Measurements from ENCODE around the gene MAD1L1. TPM values are rescaled to one million over a fixed set of nuclear protein-coding genes. Genes with fewer than 3 reads are reported as not detected.

The MAD1L1 gene
- total RNA-seq, 3 donors from 2014 or later = 25.3 to 31.2 (median 26.2) TPM

- ATAC-seq (no peak), DNase-seq (peak in 1 of 3 donors; percentile 30)
- Histone ChIP-seq H3K4me1 (ENCODE audit: low read depth) (no peaks in the 10 kb centered on the region), H3K9me3 (no peaks in the 10 kb centered on the region), H3K4me3 (no peak overlapping the region), H3K36me3 (ENCODE audit: low read depth) (no peaks in the 10 kb centered on the region)
- intact Hi-C loops (cut with DNase I, micrococcal nuclease) = no loop called here
- no peak for TF ChIP-seq CTCF (IDR thresholded peaks at IDR 0.05)
Observed at GRCh38 chr7:1992554-1992953, 240.2 kb downstream of the MAD1L1 start.

- H3K4me1 ChIP-seq (ENCODE audit: low read depth) = no peaks in the 10 kb centered on the region
- no peaks in the 10 kb centered on the region for H3K9me3 ChIP-seq
- no peaks in the 10 kb centered on the region for H3K36me3 ChIP-seq (ENCODE audit: low read depth)
- no peak overlapping the region for H3K4me3 ChIP-seq
- no peak for TF ChIP-seq CTCF (IDR thresholded peaks at IDR 0.05)
- ATAC-seq (no peak), DNase-seq (peak in 1 of 3 donors; percentile 38)
- intact Hi-C loops (cut with DNase I, micrococcal nuclease) = no loop called here
Observed at GRCh38 chr7:1990001-1990670, 242.6 kb downstream of the MAD1L1 start.

- Histone ChIP-seq H3K4me1 (ENCODE audit: low read depth) (no peaks in the 10 kb centered on the region), H3K36me3 (ENCODE audit: low read depth) (no peaks in the 10 kb centered on the region), H3K9me3 (no peaks in the 10 kb centered on the region), H3K4me3 (no peak overlapping the region)
- TF ChIP-seq CTCF (IDR thresholded peaks at IDR 0.05) = no peak
- ATAC-seq (peak; percentile 16), DNase-seq (peak in 1 of 3 donors; percentile 40)
- intact Hi-C loops (cut with DNase I, micrococcal nuclease) = no loop called here
Observed at GRCh38 chr7:1989049-1989860, 243.5 kb downstream of the MAD1L1 start.

- Histone ChIP-seq H3K4me1 (ENCODE audit: low read depth) (no peaks in the 10 kb centered on the region), H3K36me3 (ENCODE audit: low read depth) (no peaks in the 10 kb centered on the region), H3K4me3 (no peak overlapping the region), H3K9me3 (no peaks in the 10 kb centered on the region)
- DNase-seq = no peak
- ATAC-seq = no peak
- TF ChIP-seq CTCF (IDR thresholded peaks at IDR 0.05) = no peak
- intact Hi-C loops (cut with DNase I, micrococcal nuclease) = no loop called here
Observed at GRCh38 chr7:1988533-1988930, 244.2 kb downstream of the MAD1L1 start.

- intact Hi-C loops (cut with DNase I, micrococcal nuclease) = no loop called here
- H3K9me3 ChIP-seq = no peaks in the 10 kb centered on the region
- peak in 1 of 3 donors; percentile 39 for DNase-seq
- no peaks in the 10 kb centered on the region for H3K4me1 ChIP-seq (ENCODE audit: low read depth)
- ATAC-seq = no peak
- H3K4me3 ChIP-seq = no peak overlapping the region
- no peaks in the 10 kb centered on the region for H3K36me3 ChIP-seq (ENCODE audit: low read depth)
- TF ChIP-seq CTCF (IDR thresholded peaks at IDR 0.05) = no peak
Observed at GRCh38 chr7:1987591-1988532, 244.9 kb downstream of the MAD1L1 start.
